A673 (cell line): ENCODE measurements around the gene COL8A1. TPM values are rescaled to one million over a fixed set of nuclear protein-coding genes. Genes with fewer than 3 reads are reported as not detected.

Experiments used
- BruUV-seq: library from RNA; stranded (reverse); fragments of 400-500 nt; replicated peaks from 2 replicates; lab custom pipeline; 2021; lab: Mats Ljungman, UMichigan
- CTCF ChIA-PET: fragments of 300-600 bp; sonication (Branson Sonifier 250); formaldehyde crosslinking; loops from one replicate; lab custom pipeline; 2022; ENCODE audit warnings: antibody characterized with exemption; lab: Charles Lee
- POLR2A ChIA-PET: fragments of 300-600 bp; sonication (Branson Sonifier 250); formaldehyde crosslinking; loops from one replicate; lab custom pipeline; 2022; ENCODE audit warnings: antibody characterized with exemption; ENCODE audit not compliant: low non-redundant PET; lab: Charles Lee
- DNase-seq: peaks from one replicate; pipeline ENCODE4 v3.0.0-alpha.2; 2015; ENCODE audit warnings: low spot score
- H3K27ac ChIP-seq: fragments of 200-600 bp; sonication (generic); 2 replicates; pipeline ENCODE4 v1.5.1; 2016; ENCODE audit warnings: mixed run types, low read depth, mild to moderate bottlenecking, mixed read lengths, antibody characterized with exemption, low read length; ENCODE audit not compliant: poor library complexity, severe bottlenecking
- H3K27me3 ChIP-seq: fragments of 200-600 bp; sonication (generic); replicated peaks from 2 replicates; pipeline ENCODE4 v1.6.1; 2017; ENCODE audit warnings: mixed run types, low read depth, mild to moderate bottlenecking, mixed read lengths, antibody characterized with exemption, low read length; ENCODE audit not compliant: insufficient read depth, poor library complexity
- H3K36me3 ChIP-seq: fragments of 200-600 bp; sonication (generic); 2 replicates; pipeline ENCODE4 v1.6.1; 2016; ENCODE audit warnings: mixed run types, mild to moderate bottlenecking, mixed read lengths, antibody characterized with exemption, low read length; ENCODE audit not compliant: insufficient read depth, poor library complexity, severe bottlenecking
- H3K4me1 ChIP-seq: fragments of 200-600 bp; sonication (generic); 2 replicates; pipeline ENCODE4 v1.6.1; 2017; ENCODE audit warnings: mixed run types, mild to moderate bottlenecking, mixed read lengths, antibody characterized with exemption, low read length; ENCODE audit not compliant: insufficient read depth, poor library complexity, severe bottlenecking
- H3K4me3 ChIP-seq: fragments of 200-600 bp; sonication (generic); 2 replicates; pipeline ENCODE4 v1.5.1; 2016; ENCODE audit warnings: low read depth, mixed run types, mild to moderate bottlenecking, mixed read lengths, low read length; ENCODE audit not compliant: poor library complexity, severe bottlenecking
- H3K9me3 ChIP-seq: fragments of 200-600 bp; sonication (generic); 2 replicates; pipeline ENCODE4 v1.6.1; 2016; ENCODE audit warnings: mixed run types, low read depth, mild to moderate bottlenecking, mixed read lengths, antibody characterized with exemption, low read length; ENCODE audit not compliant: poor library complexity, severe bottlenecking
- EZH2 ChIP-seq: fragments of 200-600 bp; sonication (generic); IDR thresholded peaks from 2 replicates; pipeline ENCODE4 v1.6.1; 2017; ENCODE audit warnings: borderline replicate concordance, low read depth, mild to moderate bottlenecking, mixed read lengths, antibody characterized with exemption, low read length; ENCODE audit not compliant: poor library complexity, severe bottlenecking
- intact Hi-C: fragments of 100-400 bp; cut with micrococcal nuclease; formaldehyde crosslinking; loops from one replicate; pipeline ENCODE4 v1.10.0; 2022; ENCODE audit not compliant: unreplicated experiment
- total RNA-seq: library from RNA; stranded (reverse); gene quantifications from 2 replicates; pipeline ENCODE4 v1.2.3, GENCODE V29; 2021
- TF ChIP-seq, protein P1 (sequence below): fragments of 300-800, 200-600 bp; sonication (generic); conservative IDR thresholded peaks from 2 replicates; pipeline ENCODE4 v1.5.1; 2017; ENCODE audit warnings: low read depth, mild to moderate bottlenecking, antibody characterized with exemption, low read length, moderate library complexity, mixed read lengths

COL8A1 gene
- total RNA-seq, 1 experiment from 2014 or later, result 2.5 TPM

DNA sequence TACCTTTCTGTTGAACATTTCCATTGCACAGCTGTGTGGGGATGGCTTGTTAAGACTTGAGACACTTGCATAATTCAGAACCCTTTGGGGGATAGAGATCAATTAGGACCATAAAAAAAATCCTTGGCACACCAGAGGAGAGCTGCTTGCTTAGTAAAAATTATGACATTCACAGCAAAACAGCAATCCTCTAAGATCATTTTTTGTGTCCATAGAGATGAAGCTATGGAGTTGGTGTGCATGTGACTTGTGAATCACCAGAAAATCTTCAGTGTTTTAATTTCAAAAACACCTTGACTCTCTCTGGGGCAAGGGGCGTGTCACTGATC, 7.7 kb downstream of the COL8A1 start:
- peak; percentile 22 for DNase-seq
- no TSS peak for BruUV-seq

DNA sequence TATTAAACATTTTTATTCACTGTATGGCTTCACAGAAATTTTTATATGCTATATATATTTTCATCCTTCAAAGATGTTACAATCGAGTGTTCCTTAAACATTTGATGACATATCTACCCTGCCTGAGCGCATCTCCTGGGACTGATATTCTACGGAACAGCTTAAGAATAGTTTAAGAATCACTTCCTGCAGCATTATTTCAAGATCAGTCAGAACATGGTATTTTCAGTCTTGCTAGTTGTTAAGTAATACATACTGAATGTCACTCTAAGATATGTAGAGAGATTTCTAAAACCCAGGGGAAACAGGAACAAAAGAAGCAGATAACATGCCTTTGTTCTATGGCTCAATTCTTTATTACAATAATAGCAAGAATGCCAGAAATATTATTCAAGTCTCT, 8.7 kb downstream of the COL8A1 start:
- Histone ChIP-seq H3K9me3 (no peaks in the 10 kb centered on the region), H3K27me3 (no peaks in the 10 kb centered on the region), H3K4me1 (peaks cover 25% of the 10 kb centered on the region), H3K4me3 (no peak overlapping the region), H3K36me3 (no peaks in the 10 kb centered on the region), H3K27ac (no peak overlapping the region)
- intact Hi-C loops, result loop anchor here (5.0 kb wide), 1 partner anchor 160 kb away; no protein-coding TSS in a partner anchor
- no peak for TF ChIP-seq EZH2
- TF ChIP-seq, protein P1, sequence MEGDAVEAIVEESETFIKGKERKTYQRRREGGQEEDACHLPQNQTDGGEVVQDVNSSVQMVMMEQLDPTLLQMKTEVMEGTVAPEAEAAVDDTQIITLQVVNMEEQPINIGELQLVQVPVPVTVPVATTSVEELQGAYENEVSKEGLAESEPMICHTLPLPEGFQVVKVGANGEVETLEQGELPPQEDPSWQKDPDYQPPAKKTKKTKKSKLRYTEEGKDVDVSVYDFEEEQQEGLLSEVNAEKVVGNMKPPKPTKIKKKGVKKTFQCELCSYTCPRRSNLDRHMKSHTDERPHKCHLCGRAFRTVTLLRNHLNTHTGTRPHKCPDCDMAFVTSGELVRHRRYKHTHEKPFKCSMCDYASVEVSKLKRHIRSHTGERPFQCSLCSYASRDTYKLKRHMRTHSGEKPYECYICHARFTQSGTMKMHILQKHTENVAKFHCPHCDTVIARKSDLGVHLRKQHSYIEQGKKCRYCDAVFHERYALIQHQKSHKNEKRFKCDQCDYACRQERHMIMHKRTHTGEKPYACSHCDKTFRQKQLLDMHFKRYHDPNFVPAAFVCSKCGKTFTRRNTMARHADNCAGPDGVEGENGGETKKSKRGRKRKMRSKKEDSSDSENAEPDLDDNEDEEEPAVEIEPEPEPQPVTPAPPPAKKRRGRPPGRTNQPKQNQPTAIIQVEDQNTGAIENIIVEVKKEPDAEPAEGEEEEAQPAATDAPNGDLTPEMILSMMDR, result no peak
- BruUV-seq, result no TSS peak
- POLR2A ChIA-PET, result no interaction called here
- CTCF ChIA-PET, result interaction anchor here (1.6 to 2.4 kb wide), 2 partner anchors 10 to 101 kb away, joined by 7 to 9 read pairs; no protein-coding TSS in a partner anchor
- DNase-seq, result peak; percentile 54

More for the DNA sequence above, 7.7 kb downstream of the COL8A1 start:
- TF ChIP-seq, protein P1, result no peak
- no peak for TF ChIP-seq EZH2
- ChIA-PET CTCF (interaction anchor here (0.6 to 2.4 kb wide), 3 partner anchors 19 to 107 kb away, joined by 3 to 9 read pairs (median 6); no protein-coding TSS in a partner anchor), POLR2A (no interaction called here)
- Histone ChIP-seq H3K4me1 (peaks cover 25% of the 10 kb centered on the region), H3K27ac (no peak overlapping the region), H3K4me3 (no peak overlapping the region), H3K27me3 (peaks cover 9% of the 10 kb centered on the region), H3K9me3 (no peaks in the 10 kb centered on the region), H3K36me3 (no peaks in the 10 kb centered on the region)
- intact Hi-C loops, result loop anchor here (5.0 kb wide), 1 partner anchor 161 kb away; no protein-coding TSS in a partner anchor

- peaks cover 25% of the 10 kb centered on the region for H3K4me1 ChIP-seq
- no peaks in the 10 kb centered on the region for H3K27me3 ChIP-seq
- ChIA-PET POLR2A (no interaction called here), CTCF (interaction anchor here (1.6 kb wide), 1 partner anchor 11 kb away, joined by 7 read pairs; no protein-coding TSS in a partner anchor)
- intact Hi-C loops, result loop anchor here (5.0 kb wide), 1 partner anchor 159 kb away; no protein-coding TSS in a partner anchor
- no TSS peak for BruUV-seq
- H3K4me3 ChIP-seq, result no peak overlapping the region
- no peaks in the 10 kb centered on the region for H3K9me3 ChIP-seq
- no peak for DNase-seq
- TF ChIP-seq EZH2, result no peak
- TF ChIP-seq, protein P1, result no peak
- no peaks in the 10 kb centered on the region for H3K36me3 ChIP-seq
- no peak overlapping the region for H3K27ac ChIP-seq
These were observed 9.7 kb downstream of the COL8A1 start for GRCh38 chr3:99648101-99648500.
